Heart right ventricle (tissue), 16 donors: ENCODE results near the gene EHD2. TPM values are rescaled to one million over a fixed set of nuclear protein-coding genes. Genes with fewer than 3 reads are reported as not detected.
"Not testable (repeated sequence)": the region's sequence is repeated elsewhere in the genome, so short reads cannot be mapped to it uniquely, and the experiment has no call there.

Experiments used
- ATAC-seq, 8 donors: fragments of 200-7000 bp; cut with Tn5 transposase; one replicate each; pipeline ENCODE4 v1.9.1; 2020; ENCODE audit warnings: mild to moderate bottlenecking in 8 of 8, moderate library complexity in 8 of 8, moderate number of reproducible peaks in 1 of 8
- DNase-seq, 2 donors: peaks; one replicate each; pipeline ENCODE4 v3.0.0-alpha.2; 2020
- H3K27ac ChIP-seq, 10 donors: fragments of 200-600 bp; sonication (generic) in 2 of 10; one replicate each; pipeline versions ENCODE4 v1.5.0 to v1.8.0; 2020 to 2022; ENCODE audit warnings: mild to moderate bottlenecking in 3 of 10
- H3K27me3 ChIP-seq, 7 donors: fragments of 200-600 bp; one replicate each; pipeline ENCODE4 v1.8.0; 2021 to 2022; ENCODE audit warnings: mild to moderate bottlenecking in 2 of 7
- H3K36me3 ChIP-seq, 9 donors: fragments of 200-600 bp; sonication (generic) in 1 of 9; one replicate each; pipeline versions ENCODE4 v1.5.0 to v1.8.0; 2020 to 2022; ENCODE audit warnings: mild to moderate bottlenecking in 2 of 9
- H3K4me1 ChIP-seq, 9 donors: fragments of 200-600 bp; sonication (generic) in 1 of 9; one replicate each; pipeline versions ENCODE4 v1.5.0 to v1.8.0; 2020 to 2022; ENCODE audit warnings: mild to moderate bottlenecking in 4 of 9
- H3K4me3 ChIP-seq, 10 donors: fragments of 200-600 bp; sonication (generic) in 2 of 10; one replicate each; pipeline versions ENCODE4 v1.5.0 to v1.8.0; 2020 to 2022; ENCODE audit warnings: mild to moderate bottlenecking in 7 of 10, moderate library complexity in 2 of 10
- H3K9me3 ChIP-seq, 11 donors: fragments of 200-600 bp in 10 of 11; sonication (generic) in 2 of 11; one replicate each; pipeline versions ENCODE4 v1.5.0 to v1.8.0; 2013 to 2022; ENCODE audit warnings: mild to moderate bottlenecking in 2 of 11, control low read depth in 1 of 11, moderate library complexity in 1 of 11
- CTCF ChIP-seq, 9 donors: fragments of 200-600 bp; sonication (generic) in 2 of 9; IDR thresholded peaks; one replicate each; pipeline versions ENCODE4 v1.5.0 to v1.8.0; 2021 to 2022; ENCODE audit warnings: antibody characterized with exemption in 9 of 9, mild to moderate bottlenecking in 5 of 9, moderate library complexity in 1 of 9
- WGBS, 2 donors: extraction: QIAGEN DNeasy Blood & Tissue Kit; methylation state at CpG; one replicate each; pipeline ENCODE4 v1.1.7; 2013; ENCODE audit warnings: inconsistent platforms in 1 of 2; 5-methylcytosine and 5-hydroxymethylcytosine counted together
- intact Hi-C, 10 donors: fragments of 100-400 bp; cut with DNase I; formaldehyde crosslinking; loops; one replicate each; pipeline versions ENCODE4 v1.11.1 to v1.14.2; 2022
- polyA plus RNA-seq, 2 donors: library from polyadenylated mRNA; stranded (reverse); fragments of 200-250 nt; gene quantifications; one replicate each; pipeline ENCODE4 v1.2.3, GENCODE V29; 2013
- total RNA-seq, 10 donors: library from RNA; stranded (reverse); fragmentation: NEBNext Ultra II Directional in 3 of 10; extraction: Animal tissue kit (Norgen Biotek cat#: 25700) in 3 of 10; gene quantifications; one replicate each; pipeline versions ENCODE4 v1.2.1 to v1.2.4, GENCODE V29; 2021 to 2023
- donor health status: Arrhythmogenic right ventricular cardiomyopathy.
- donor health status: ischemic (EF 13 %, LVEDD 7.1; RV severe dilation, severe dysfunction).
- donor health status: healthy with polysubstance abuse.
- donor health status: DM: no; HTN: yes; CAD: no.
- donor health status: DM: no; HTN: no; CAD: no.
- donor health status: ischemic (EF 25% LVEDD 6.9; RV normal size, moderate dysfunction).
- donor health status: ischemic (EF 25% LVEDD 5.7; RV mildly dilated, moderate dysfunction).
- donor health status: healthy.
- donor health status: DM: yes; HTN: yes; CAD: no.
- donor health status: Ischemic cardiomyopathy.
- donor health status: ischemic (EF 35%, LVEDD 5.7; RV mildly dilated, moderate dysfunction).
- donor health status: nonischemic (EF 11% LVEDD 7.7; RV severe dilation, severe dysfunction).
- donor health status: DM: yes; HTN: yes; CAD: no.
- donor health status: PGD.
- donor health status: ischemic (EF 29% LVEDD 5.4; RV normal size, mild dysfunction).
- donor health status: nonischemic (EF 23%, LVEDD 6.1; RV moderate dilation, normal function).

The EHD2 gene
- total and polyA plus RNA-seq, 12 donors = 27.5 to 78.2 (median 47.5) TPM

GRCh38 chr19:47786566-47786965 lies 73.3 kb downstream of the EHD2 start:
- no peak for TF ChIP-seq CTCF (IDR thresholded peaks at IDR 0.05)
- Histone ChIP-seq H3K36me3 (peaks cover 0 to 64% (median 34%) of the 10 kb centered on the region in 9 donors), H3K9me3 (no peaks in the 10 kb centered on the region), H3K27me3 (no peaks in the 10 kb centered on the region), H3K27ac (peak overlapping the region in 1 of 10 donors; percentile 26), H3K4me1 (peaks cover 0 to 38% (median 20%) of the 10 kb centered on the region in 9 donors), H3K4me3 (no peak overlapping the region)
- DNase-seq (no peak), ATAC-seq (no peak)
- 93 to 94% methylated on average over 7 of the region's 7 CpGs for WGBS, 2 donors
- intact Hi-C loops = loop anchor here in 5 of 10 donors (5.0 kb wide), 3 partner anchors 69 to 79 kb away; partner anchors contain the start of gene EHD2 (in 3 of the 5)

- peaks cover 0 to 61% (median 34%) of the 10 kb centered on the region in 9 donors for H3K36me3 ChIP-seq
- not testable (repeated sequence) for ATAC-seq
Observed at GRCh38 chr19:47787307-47787706, 74.1 kb downstream of the EHD2 start.

GRCh38 chr19:47789811-47790210 lies 76.6 kb downstream of the EHD2 start:
- intact Hi-C loops = loop anchor here in 8 of 10 donors (1.0 to 10.0 kb wide), 8 partner anchors 23 to 83 kb away; partner anchors contain the start of gene EHD2 (in 5 of the 8)

More at GRCh38 chr19:47787307-47787706, 74.1 kb downstream of the EHD2 start:
- WGBS, 2 donors = 67% methylated on average over 10 of the region's 10 CpGs
- intact Hi-C loops = loop anchor here in 5 of 10 donors (5.0 kb wide), 3 partner anchors 70 to 80 kb away; partner anchors contain the start of gene EHD2 (in 3 of the 5)
- peak overlapping the region in 2 of 10 donors; percentile 5 to 26 for H3K27ac ChIP-seq
- peaks cover 0 to 30% (median 13%) of the 10 kb centered on the region in 9 donors for H3K4me1 ChIP-seq
- not testable (repeated sequence) for H3K4me3 ChIP-seq, H3K9me3 ChIP-seq, DNase-seq, H3K27me3 ChIP-seq

GRCh38 chr19:47790398-47790814 lies 77.2 kb downstream of the EHD2 start:
- Histone ChIP-seq H3K36me3 (peaks cover 0 to 30% (median 12%) of the 10 kb centered on the region in 9 donors), H3K27me3 (no peaks in the 10 kb centered on the region), H3K4me1 (peaks cover 0 to 15% (median 0%) of the 10 kb centered on the region in 9 donors), H3K27ac (no peak overlapping the region), H3K4me3 (no peak overlapping the region), H3K9me3 (peaks cover 0 to 8% (median 0%) of the 10 kb centered on the region in 11 donors)
- intact Hi-C loops = loop anchor here in 2 of 10 donors (5.0 to 10.0 kb wide), 2 partner anchors 74 to 78 kb away; partner anchors contain the start of gene EHD2 (in 1 of the 2)
- peak; percentile 73 to 87 (median 84) for TF ChIP-seq CTCF (IDR thresholded peaks at IDR 0.05)
- ATAC-seq (peak; percentile 40 to 81 (median 66)), DNase-seq (peak; percentile 80 to 88)
- WGBS, 2 donors = 13 to 16% methylated on average over 10 of the region's 10 CpGs

More at GRCh38 chr19:47789811-47790210, 76.6 kb downstream of the EHD2 start:
- H3K36me3 ChIP-seq = peaks cover 0 to 35% (median 18%) of the 10 kb centered on the region in 9 donors
- H3K4me3 ChIP-seq, DNase-seq, ATAC-seq, H3K9me3 ChIP-seq, H3K27ac ChIP-seq, H3K27me3 ChIP-seq: not testable (repeated sequence)
- WGBS, 2 donors = 94 to 95% methylated on average over 13 of the region's 13 CpGs
- peaks cover 0 to 15% (median 0%) of the 10 kb centered on the region in 9 donors for H3K4me1 ChIP-seq

GRCh38 chr19:47792616-47793015 lies 79.4 kb downstream of the EHD2 start:
- no peak for TF ChIP-seq CTCF (IDR thresholded peaks at IDR 0.05)
- ATAC-seq (no peak), DNase-seq (no peak)
- H3K9me3 ChIP-seq = peaks cover 0 to 8% (median 0%) of the 10 kb centered on the region in 11 donors
- peaks cover 0 to 11% (median 0%) of the 10 kb centered on the region in 9 donors for H3K4me1 ChIP-seq
- intact Hi-C loops = loop anchor here in 2 of 10 donors (5.0 to 10.0 kb wide), 2 partner anchors 72 to 80 kb away; partner anchors contain the start of gene EHD2 (in 1 of the 2)
- no peak overlapping the region for H3K27ac ChIP-seq
- peaks cover 0 to 7% (median 0%) of the 10 kb centered on the region in 9 donors for H3K36me3 ChIP-seq
- no peaks in the 10 kb centered on the region for H3K27me3 ChIP-seq
- no peak overlapping the region for H3K4me3 ChIP-seq
- WGBS, 2 donors = 95 to 100% methylated on average over 1 of the region's 1 CpG

Other genes starting within 250 kb of the EHD2 start
- gene SLC8A2, start 241.5 kb upstream of the EHD2 start, total RNA-seq = under 1 TPM in 7 of 10 donors, not detected in 3; 0.11 to 0.64 (median 0.15) TPM
- under 1 TPM; 0.03 to 0.22 TPM for gene SLC8A2, start 241.5 kb upstream of the EHD2 start, polyA plus RNA-seq
- gene KPTN, start 229.2 kb upstream of the EHD2 start, total RNA-seq = 10 to 100 TPM in 3 of 10 donors, 1 to 10 TPM in 7; 4.0 to 11.8 (median 8.1) TPM
- gene KPTN, start 229.2 kb upstream of the EHD2 start, polyA plus RNA-seq = 10 to 100 TPM; 11.1 to 35.6 TPM
- gene NAPA, start 198.4 kb upstream of the EHD2 start, total RNA-seq = 100 to 1,000 TPM; 115 to 183 (median 121) TPM
- gene NAPA, start 198.4 kb upstream of the EHD2 start, polyA plus RNA-seq = 100 to 1,000 TPM; 133 to 135 TPM
- gene ZNF541, start 140.3 kb upstream of the EHD2 start, total RNA-seq = 1 to 10 TPM in 7 of 10 donors, under 1 TPM in 3; 0.56 to 3.7 (median 1.8) TPM
- under 1 TPM; 0.23 to 0.88 TPM for gene ZNF541, start 140.3 kb upstream of the EHD2 start, polyA plus RNA-seq
- 10 to 100 TPM in 3 of 10 donors, 1 to 10 TPM in 7; 6.5 to 13.2 (median 8.9) TPM for gene BICRA, start 104.3 kb upstream of the EHD2 start, total RNA-seq
- 10 to 100 TPM in 1 of 2 donors, 1 to 10 TPM in 1; 2.8 to 11.8 TPM for gene BICRA, start 104.3 kb upstream of the EHD2 start, polyA plus RNA-seq
- gene NOP53, start 32.1 kb downstream of the EHD2 start, total RNA-seq = 100 to 1,000 TPM; 131 to 208 (median 177) TPM
- gene NOP53, start 32.1 kb downstream of the EHD2 start, polyA plus RNA-seq = 100 to 1,000 TPM; 210 to 256 TPM
- 1,000 to 10,000 TPM in 5 of 10 donors, 100 to 1,000 TPM in 5; 828 to 1,621 (median 1,009) TPM for gene SELENOW, start 65.3 kb downstream of the EHD2 start, total RNA-seq
- 1,000 to 10,000 TPM in 1 of 2 donors, 100 to 1,000 TPM in 1; 711 to 1,774 TPM for gene SELENOW, start 65.3 kb downstream of the EHD2 start, polyA plus RNA-seq
- not detected for gene TPRX1, start 91.1 kb downstream of the EHD2 start, total RNA-seq
- not detected for gene TPRX1, start 91.1 kb downstream of the EHD2 start, polyA plus RNA-seq
- not detected for gene CRX, start 108.5 kb downstream of the EHD2 start, total RNA-seq
- gene CRX, start 108.5 kb downstream of the EHD2 start, polyA plus RNA-seq = not detected
- gene TPRX2, start 145.8 kb downstream of the EHD2 start, total RNA-seq = not detected
- not detected for gene TPRX2, start 145.8 kb downstream of the EHD2 start, polyA plus RNA-seq
- gene SULT2A1, start 172.9 kb downstream of the EHD2 start, total RNA-seq = not detected
- gene SULT2A1, start 172.9 kb downstream of the EHD2 start, polyA plus RNA-seq = not detected